Esophagus muscularis mucosa (tissue), 4 donors: ENCODE measurements around the gene LRGUK.

ENCODE experiments used
- CTCF ChIP-seq, 3 experiments: fragments of 200-600 bp in 2 of 3; fragments of 450-650 bp in 1 of 3; sonication (generic) in 2 of 3; IDR thresholded peaks; one replicate each; pipeline ENCODE4 v1.5.1; 2017 to 2019; ENCODE audit warnings: antibody characterized with exemption in 3 of 3, mild to moderate bottlenecking in 2 of 3, moderate library complexity in 1 of 3
- EP300 ChIP-seq: sonication (generic); formaldehyde crosslinking; IDR thresholded peaks from one replicate; pipeline ENCODE4 v1.6.1; 2017; ENCODE audit warnings: antibody characterized with exemption
- POLR2A ChIP-seq: fragments of 450-650 bp; IDR thresholded peaks from one replicate; pipeline ENCODE4 v1.6.1; 2017; ENCODE audit warnings: antibody characterized with exemption, moderate library complexity, mild to moderate bottlenecking, low read depth
- POLR2AphosphoS5 ChIP-seq, 2 donors: sonication (generic); formaldehyde crosslinking; IDR thresholded peaks; one replicate each; pipeline ENCODE4 v1.6.1; 2017; ENCODE audit warnings: antibody characterized with exemption in 2 of 2

- no peak for TF ChIP-seq CTCF (IDR thresholded peaks at IDR 0.05)
- TF ChIP-seq POLR2A, result no peak
- no peak for TF ChIP-seq POLR2AphosphoS5 (IDR thresholded peaks at IDR 0.05)
- TF ChIP-seq EP300, result no peak
These were observed 25.4 kb upstream of the LRGUK start for GRCh38 chr7:134101716-134102115.
